AG04450 (cell line): ENCODE results near the gene LHX4. TPM values are rescaled to one million over a fixed set of nuclear protein-coding genes. Genes with fewer than 3 reads are reported as not detected.

Experiments
- CTCF ChIA-PET: fragments of 300-600, 350-600 bp; formaldehyde crosslinking; extraction: SDS; loops from one replicate; lab custom pipeline; 2022; ENCODE audit warnings: antibody characterized with exemption, inconsistent platforms; lab: Charles Lee
- POLR2A ChIA-PET: fragments of 350-600 bp; formaldehyde crosslinking; extraction: SDS; loops from one replicate; lab custom pipeline; 2021; ENCODE audit warnings: antibody characterized with exemption, inconsistent platforms; lab: Yijun Ruan, JAX
- DNase-seq: peaks from one replicate; pipeline ENCODE4 v3.0.0-alpha.2; 2011; ENCODE audit warnings: low read depth, low spot score
- H3K27ac ChIP-seq: one replicate; pipeline ENCODE4 v1.5.1; 2012; ENCODE audit warnings: low read depth, low read length, control low read depth
- H3K27me3 ChIP-seq: one replicate; pipeline ENCODE4 v1.6.0; 2012; ENCODE audit warnings: low read length; ENCODE audit not compliant: control insufficient read depth, insufficient read depth
- H3K4me3 ChIP-seq: 2 replicates; pipeline ENCODE4 v1.5.1; 2011; ENCODE audit warnings: mild to moderate bottlenecking, low read depth, low read length, control low read depth
- H3K9me3 ChIP-seq: 2 replicates; pipeline ENCODE4 v1.5.1; 2012; ENCODE audit warnings: low read length; ENCODE audit not compliant: control insufficient read depth, insufficient read depth
- CTCF ChIP-seq: IDR thresholded peaks from 2 replicates; pipeline ENCODE4 v1.5.1; 2011; ENCODE audit warnings: low read depth, low read length, control low read depth, inconsistent platforms
- polyA plus RNA-seq: library from polyadenylated mRNA; depleted of rRNA; stranded (reverse); fragments of >200 nt; gene quantifications from 2 replicates; pipeline ENCODE4 v1.2.3, GENCODE V29; 2011

LHX4 gene
- polyA plus RNA-seq, 1 experiment: 0.10 TPM

GRCh38 chr1:180221462-180221861, 8.6 kb upstream of the LHX4 start:
- ChIA-PET CTCF (no interaction called here), POLR2A (no interaction called here)
- H3K27me3 ChIP-seq: peaks cover 40% of the 10 kb centered on the region
- H3K9me3 ChIP-seq: no peaks in the 10 kb centered on the region
- TF ChIP-seq CTCF: no peak
- no peak for DNase-seq
- no peak overlapping the region for H3K27ac ChIP-seq
- H3K4me3 ChIP-seq: no peak overlapping the region

- TF ChIP-seq CTCF: no peak
- Histone ChIP-seq H3K9me3 (no peaks in the 10 kb centered on the region), H3K27ac (no peak overlapping the region), H3K4me3 (no peak overlapping the region), H3K27me3 (peaks cover 52% of the 10 kb centered on the region)
- ChIA-PET POLR2A (no interaction called here), CTCF (no interaction called here)
- DNase-seq: no peak
Observed at GRCh38 chr1:180224902-180225301, 5.2 kb upstream of the LHX4 start.

- ChIA-PET CTCF (no interaction called here), POLR2A (no interaction called here)
- no peak overlapping the region for H3K4me3 ChIP-seq
- peaks cover 53% of the 10 kb centered on the region for H3K27me3 ChIP-seq
- no peak for DNase-seq
- no peak overlapping the region for H3K27ac ChIP-seq
- no peaks in the 10 kb centered on the region for H3K9me3 ChIP-seq
- no peak for TF ChIP-seq CTCF
Observed at GRCh38 chr1:180225403-180225802, 4.7 kb upstream of the LHX4 start.

- DNase-seq: no peak
- Histone ChIP-seq H3K27me3 (peaks cover 64% of the 10 kb centered on the region), H3K4me3 (no peak overlapping the region), H3K27ac (no peak overlapping the region), H3K9me3 (peaks cover under 1% of the 10 kb centered on the region; the same call in 1 of the 2 replicates)
- ChIA-PET POLR2A (no interaction called here), CTCF (no interaction called here)
- no peak for TF ChIP-seq CTCF
Observed at GRCh38 chr1:180227861-180228647, 2.0 kb upstream of the LHX4 start.

GRCh38 chr1:180228648-180229482, 1.2 kb upstream of the LHX4 start:
- ChIA-PET POLR2A (no interaction called here), CTCF (no interaction called here)
- no peak for DNase-seq
- TF ChIP-seq CTCF: no peak
- peaks cover 7% of the 10 kb centered on the region; the same call in 1 of the 2 replicates for H3K9me3 ChIP-seq
- H3K27me3 ChIP-seq: peaks cover 65% of the 10 kb centered on the region
- H3K4me3 ChIP-seq: peak overlapping the region; percentile 51; the same call in 1 of the 2 replicates
- H3K27ac ChIP-seq: no peak overlapping the region
